Activated naive CD8-positive, alpha-beta T cell treated with anti-CD3 and anti-CD28 coated beads, Interleukin-2, amount 50 U/mL, for 16 hours (primary cell): ENCODE data around the gene DUSP14.

Experiments used
- DNase-seq: peaks from one replicate; pipeline ENCODE4 v3.0.0-alpha.2; 2020; ENCODE audit warnings: low read depth, low spot score

Gene DUSP14

GRCh38 chr17:37558299-37558698 is 68.6 kb downstream of the DUSP14 start:
- DNase-seq = no peak

DNA sequence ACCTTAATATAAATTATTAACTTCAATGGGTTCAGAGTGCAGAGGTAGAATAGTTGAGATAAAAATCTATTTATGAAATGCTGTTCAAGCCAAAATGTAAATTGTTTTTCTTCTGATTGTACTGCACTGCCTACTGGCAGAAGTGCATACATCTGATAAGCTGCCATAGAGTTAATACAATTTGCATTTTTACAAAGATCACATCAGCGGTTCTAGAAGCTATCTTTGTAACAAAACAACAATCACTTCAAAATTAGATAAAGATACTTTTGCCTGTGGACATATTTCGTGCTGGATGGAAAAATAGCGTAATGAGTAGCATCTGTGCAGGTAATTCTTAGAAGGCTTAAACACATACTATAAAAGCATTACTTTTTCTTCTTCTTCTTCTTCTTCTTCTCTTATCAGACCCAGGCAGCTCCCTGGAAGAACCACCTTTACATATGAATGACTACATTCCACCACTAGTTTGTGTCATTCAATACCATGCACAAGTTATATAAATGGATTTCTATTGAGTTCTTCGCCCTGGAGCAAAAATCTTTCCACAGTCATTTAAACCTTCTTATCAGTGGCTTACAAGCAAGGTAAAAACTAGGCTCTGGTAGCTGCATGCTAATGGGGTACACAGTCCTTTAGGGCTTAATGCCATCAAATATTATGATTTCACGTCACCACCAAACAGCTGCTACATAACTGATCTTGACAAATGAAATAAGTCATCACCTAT is 72.5 kb downstream of the DUSP14 start:
- no peak for DNase-seq
